K562 (cell line): ENCODE measurements around the gene CHAF1A. TPM values are rescaled to one million over a fixed set of nuclear protein-coding genes. Genes with fewer than 3 reads are reported as not detected.

Experiments used
- BHLHE40 ChIP-seq: IDR thresholded peaks from 2 replicates; pipeline ENCODE4 v1.6.1; 2011; ENCODE audit warnings: low read length, improper control_type of control experiment
- C11orf30 ChIP-seq: fragments of 450-650 bp; IDR thresholded peaks from 2 replicates; pipeline ENCODE4 v1.6.1; 2016; ENCODE audit warnings: low read depth, mild to moderate bottlenecking
- DMBX1 ChIP-seq: fragments of 250-450 bp; sonication (Bioruptor Pico); IDR thresholded peaks from 2 replicates; pipeline ENCODE4 v1.8.0; 2022; ENCODE audit warnings: inconsistent platforms, mild to moderate bottlenecking, moderate library complexity, borderline replicate concordance
- FOS ChIP-seq: IDR thresholded peaks from 3 replicates; pipeline ENCODE4 v1.6.1; 2011; ENCODE audit not compliant: insufficient read length; ENCODE audit errors: extremely low read depth
- FOXK1 ChIP-seq: sonication (generic); formaldehyde crosslinking; IDR thresholded peaks from 2 replicates; pipeline ENCODE4 v1.8.0; 2022; ENCODE audit warnings: missing genetic modification reagents, mild to moderate bottlenecking, borderline replicate concordance
- HOXB6 ChIP-seq: fragments of 250-450 bp; sonication (Bioruptor Pico); IDR thresholded peaks from 2 replicates; pipeline ENCODE4 v1.5.1; 2022; ENCODE audit warnings: mild to moderate bottlenecking, borderline replicate concordance
- JUNB ChIP-seq: fragments of 450-650 bp; formaldehyde crosslinking; conservative IDR thresholded peaks from 2 replicates; pipeline ENCODE4 v1.4.0; 2020; ENCODE audit warnings: mild to moderate bottlenecking
- KAT7 ChIP-seq: sonication (generic); formaldehyde crosslinking; IDR thresholded peaks from 2 replicates; pipeline ENCODE4 v1.8.0; 2022; ENCODE audit warnings: missing genetic modification reagents, mild to moderate bottlenecking, borderline replicate concordance
- MAFG ChIP-seq: fragments of 450-650 bp; conservative IDR thresholded peaks from 2 replicates; pipeline ENCODE4 v1.6.1; 2016; ENCODE audit warnings: missing genetic modification characterization, missing compliant biosample characterization
- MAZ ChIP-seq, 2 experiments: fragments of 450-650 bp in 1 of 2; sonication (generic) in 1 of 2; formaldehyde crosslinking; IDR thresholded peaks in 1 of 2; conservative IDR thresholded peaks in 1 of 2; 2 replicates each; pipeline versions ENCODE4 v1.4.0 to v1.5.0; 2020; ENCODE audit warnings: mild to moderate bottlenecking in 1 of 2, missing genetic modification reagents in 1 of 2
- MCM3 ChIP-seq: fragments of 450-650 bp; IDR thresholded peaks from 2 replicates; pipeline ENCODE4 v1.6.1; 2016
- NR2C2 ChIP-seq, 2 experiments: fragments of 200-800 bp in 1 of 2; sonication (Bioruptor generic) in 1 of 2; sonication (generic) in 1 of 2; formaldehyde crosslinking in 1 of 2; IDR thresholded peaks; 2 replicates each; pipeline versions ENCODE4 v1.6.1 to v1.8.0; 2016 to 2022; ENCODE audit warnings: mild to moderate bottlenecking in 1 of 2, missing compliant biosample characterization in 1 of 2, missing genetic modification characterization in 1 of 2, missing genetic modification reagents in 1 of 2
- PCBP1 ChIP-seq: fragments of 200-400 bp; formaldehyde crosslinking; IDR thresholded peaks from 2 replicates; pipeline ENCODE4 v1.6.1; 2018; ENCODE audit warnings: mild to moderate bottlenecking, low read depth, low read length; ENCODE audit not compliant: poor library complexity, severe bottlenecking
- PTBP1 ChIP-seq: fragments of 200-400 bp; formaldehyde crosslinking; IDR thresholded peaks from 2 replicates; pipeline ENCODE4 v1.6.1; 2017; ENCODE audit warnings: low read depth, low read length
- RBM39 ChIP-seq: fragments of 200-400 bp; formaldehyde crosslinking; optimal IDR thresholded peaks from 2 replicates; pipeline ENCODE3; 2018; ENCODE audit warnings: low read depth, low read length
- TAF9B ChIP-seq: fragments of 450-650 bp; IDR thresholded peaks from 2 replicates; pipeline ENCODE4 v1.6.1; 2018; ENCODE audit warnings: mild to moderate bottlenecking; ENCODE audit not compliant: partially characterized antibody
- ZNF174 ChIP-seq: fragments of 250-450 bp; sonication (Bioruptor Pico); IDR thresholded peaks from 2 replicates; pipeline ENCODE4 v1.4.0; 2020; ENCODE audit warnings: mild to moderate bottlenecking
- ZSCAN32 ChIP-seq: fragments of 450-650 bp; formaldehyde crosslinking; IDR thresholded peaks from 2 replicates; pipeline ENCODE4 v1.4.0; 2020; ENCODE audit warnings: mild to moderate bottlenecking, moderate library complexity
- polyA plus RNA-seq, 8 experiments: library from polyadenylated mRNA; depleted of rRNA in 4 of 8; stranded (reverse) in 5 of 8; unstranded in 3 of 8; fragments of >200 nt; fragmentation: Nextera tagmentation in 2 of 8; fragmentation: Illumina TruSeq in 1 of 8; extraction: Ambion mirVana in 2 of 8; extraction: Trizol in 1 of 8; gene quantifications; 2 replicates each; pipeline versions ENCODE4 v1.2.1 to v1.2.3, GENCODE V29; 2011 to 2014; ENCODE audit warnings: inconsistent platforms in 1 of 8, missing spikeins in 1 of 8
- total RNA-seq, 7 experiments: library from RNA; depleted of rRNA in 6 of 7; stranded (reverse); fragments of >200 nt in 6 of 7; fragmentation: Illumina TruSeq in 2 of 7; extraction: Trizol in 2 of 7; gene quantifications; 2 replicates each; pipeline versions ENCODE4 v1.2.1 to v1.2.3, GENCODE V29; 2011 to 2021; ENCODE audit warnings: low replicate concordance in 1 of 7
- TF ChIP-seq, protein P1 (sequence below): fragments of 250-450 bp; sonication (Bioruptor Pico); IDR thresholded peaks from 2 replicates; pipeline ENCODE4 v1.5.0; 2020; ENCODE audit warnings: mild to moderate bottlenecking, borderline replicate concordance
- TF ChIP-seq, protein P2 (sequence below): fragments of 250-450 bp; sonication (Bioruptor Pico); IDR thresholded peaks from 2 replicates; pipeline ENCODE4 v1.5.0; 2020; ENCODE audit warnings: mild to moderate bottlenecking
- TF ChIP-seq, protein P3 (sequence below), 2 experiments: fragments of 450-650 bp in 1 of 2; sonication (generic) in 1 of 2; formaldehyde crosslinking in 1 of 2; IDR thresholded peaks in 1 of 2; conservative IDR thresholded peaks in 1 of 2; 2 replicates each; pipeline versions ENCODE4 v1.6.1 to v1.8.1; 2016 to 2023; ENCODE audit warnings: mild to moderate bottlenecking in 2 of 2, moderate library complexity in 2 of 2, inconsistent platforms in 1 of 2, missing genetic modification reagents in 1 of 2
- TF ChIP-seq, protein P4 (sequence below): sonication (generic); IDR thresholded peaks from 2 replicates; pipeline ENCODE4 v1.6.1; 2016

Gene CHAF1A
- total and polyA plus RNA-seq, 9 of the 15 experiments (the other 6 are each of a cell fraction or from before 2014, with no cell fraction given), result 1.6 to 86.9 (median 45.2) TPM

DNA sequence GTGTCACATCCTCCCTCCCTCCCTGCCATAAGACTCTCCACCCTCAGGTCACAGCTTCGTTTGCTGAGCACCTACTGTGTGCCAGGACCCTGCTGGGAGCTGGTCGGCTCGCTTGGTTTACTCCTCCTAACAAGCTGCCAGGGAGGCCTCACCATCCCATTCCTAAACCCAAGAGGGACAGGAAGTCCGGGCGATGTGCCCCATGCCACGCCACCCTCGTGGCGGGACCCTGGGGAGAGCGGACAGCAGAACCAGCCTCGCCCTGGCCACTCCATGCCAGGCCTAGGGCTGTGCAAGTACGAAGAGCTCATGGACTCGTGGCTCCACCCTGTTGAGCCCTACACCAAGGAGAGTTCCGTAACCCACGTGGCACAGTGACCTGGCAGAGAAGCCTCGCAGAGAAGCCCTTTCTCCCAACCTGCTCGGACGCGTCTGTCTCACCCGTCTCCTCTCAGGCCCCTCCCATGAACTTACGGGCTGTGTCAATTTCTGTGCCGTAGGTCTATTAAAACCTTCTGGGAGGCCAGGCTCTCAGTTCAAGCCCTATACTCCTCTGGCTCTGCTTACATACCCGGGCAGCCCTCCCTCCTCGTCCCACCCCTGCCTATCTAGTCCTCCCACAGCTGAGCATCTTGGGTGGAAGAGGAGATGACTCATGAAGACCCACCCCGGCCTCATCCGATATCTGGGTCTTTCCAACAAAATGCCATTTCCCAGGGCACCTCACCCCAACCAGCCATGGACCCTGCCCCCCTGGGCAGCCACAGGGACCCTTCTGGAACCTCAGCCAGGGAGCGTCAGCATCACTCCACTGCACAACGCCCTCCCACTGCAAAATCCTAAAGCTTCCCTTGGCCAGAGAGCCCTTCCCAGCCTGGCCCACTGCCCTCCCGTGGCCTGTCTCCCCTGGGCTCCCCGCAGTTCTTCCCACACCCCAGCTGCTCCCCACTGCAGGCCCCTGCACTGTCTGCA is 52.6 kb downstream of the CHAF1A start (continued):
- TF ChIP-seq, protein P1, sequence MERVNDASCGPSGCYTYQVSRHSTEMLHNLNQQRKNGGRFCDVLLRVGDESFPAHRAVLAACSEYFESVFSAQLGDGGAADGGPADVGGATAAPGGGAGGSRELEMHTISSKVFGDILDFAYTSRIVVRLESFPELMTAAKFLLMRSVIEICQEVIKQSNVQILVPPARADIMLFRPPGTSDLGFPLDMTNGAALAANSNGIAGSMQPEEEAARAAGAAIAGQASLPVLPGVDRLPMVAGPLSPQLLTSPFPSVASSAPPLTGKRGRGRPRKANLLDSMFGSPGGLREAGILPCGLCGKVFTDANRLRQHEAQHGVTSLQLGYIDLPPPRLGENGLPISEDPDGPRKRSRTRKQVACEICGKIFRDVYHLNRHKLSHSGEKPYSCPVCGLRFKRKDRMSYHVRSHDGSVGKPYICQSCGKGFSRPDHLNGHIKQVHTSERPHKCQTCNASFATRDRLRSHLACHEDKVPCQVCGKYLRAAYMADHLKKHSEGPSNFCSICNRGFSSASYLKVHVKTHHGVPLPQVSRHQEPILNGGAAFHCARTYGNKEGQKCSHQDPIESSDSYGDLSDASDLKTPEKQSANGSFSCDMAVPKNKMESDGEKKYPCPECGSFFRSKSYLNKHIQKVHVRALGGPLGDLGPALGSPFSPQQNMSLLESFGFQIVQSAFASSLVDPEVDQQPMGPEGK (CRISPR knock-in tag), result no peak
- no peak for TF ChIP-seq JUNB (CRISPR knock-in tag)
- TF ChIP-seq HOXB6, result no peak
- no peak for TF ChIP-seq BHLHE40
- TF ChIP-seq DMBX1 (CRISPR knock-in tag), result no peak
- TF ChIP-seq FOS, result no peak
- TF ChIP-seq, protein P2, sequence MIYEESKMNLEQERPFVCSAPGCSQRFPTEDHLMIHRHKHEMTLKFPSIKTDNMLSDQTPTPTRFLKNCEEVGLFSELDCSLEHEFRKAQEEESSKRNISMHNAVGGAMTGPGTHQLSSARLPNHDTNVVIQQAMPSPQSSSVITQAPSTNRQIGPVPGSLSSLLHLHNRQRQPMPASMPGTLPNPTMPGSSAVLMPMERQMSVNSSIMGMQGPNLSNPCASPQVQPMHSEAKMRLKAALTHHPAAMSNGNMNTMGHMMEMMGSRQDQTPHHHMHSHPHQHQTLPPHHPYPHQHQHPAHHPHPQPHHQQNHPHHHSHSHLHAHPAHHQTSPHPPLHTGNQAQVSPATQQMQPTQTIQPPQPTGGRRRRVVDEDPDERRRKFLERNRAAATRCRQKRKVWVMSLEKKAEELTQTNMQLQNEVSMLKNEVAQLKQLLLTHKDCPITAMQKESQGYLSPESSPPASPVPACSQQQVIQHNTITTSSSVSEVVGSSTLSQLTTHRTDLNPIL, result no peak
- no peak for TF ChIP-seq ZSCAN32 (CRISPR knock-in tag)
- no peak for TF ChIP-seq ZNF174 (CRISPR knock-in tag)
- no peak for TF ChIP-seq TAF9B
- TF ChIP-seq PCBP1, result no peak
- no peak for TF ChIP-seq PTBP1
- TF ChIP-seq, protein P3, sequence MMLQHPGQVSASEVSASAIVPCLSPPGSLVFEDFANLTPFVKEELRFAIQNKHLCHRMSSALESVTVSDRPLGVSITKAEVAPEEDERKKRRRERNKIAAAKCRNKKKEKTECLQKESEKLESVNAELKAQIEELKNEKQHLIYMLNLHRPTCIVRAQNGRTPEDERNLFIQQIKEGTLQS (IDR thresholded peaks at IDR 0.05), result peak; percentile 88
- TF ChIP-seq, protein P3 (CRISPR knock-in tag; conservative IDR thresholded peaks at IDR 0.05), result no peak
- TF ChIP-seq KAT7 (CRISPR knock-in tag), result no peak
- TF ChIP-seq, protein P4, sequence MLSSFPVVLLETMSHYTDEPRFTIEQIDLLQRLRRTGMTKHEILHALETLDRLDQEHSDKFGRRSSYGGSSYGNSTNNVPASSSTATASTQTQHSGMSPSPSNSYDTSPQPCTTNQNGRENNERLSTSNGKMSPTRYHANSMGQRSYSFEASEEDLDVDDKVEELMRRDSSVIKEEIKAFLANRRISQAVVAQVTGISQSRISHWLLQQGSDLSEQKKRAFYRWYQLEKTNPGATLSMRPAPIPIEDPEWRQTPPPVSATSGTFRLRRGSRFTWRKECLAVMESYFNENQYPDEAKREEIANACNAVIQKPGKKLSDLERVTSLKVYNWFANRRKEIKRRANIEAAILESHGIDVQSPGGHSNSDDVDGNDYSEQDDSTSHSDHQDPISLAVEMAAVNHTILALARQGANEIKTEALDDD, result peak; percentile 88
- TF ChIP-seq FOXK1 (CRISPR knock-in tag), result no peak
- peak in 1 of 2 experiments; percentile 56; a peak in 1 of 4 replicates for TF ChIP-seq MAZ (CRISPR knock-in tag; conservative IDR thresholded peaks at IDR 0.05 in 1 of 2, IDR thresholded peaks at IDR 0.05 in 1 of 2)
- no peak for TF ChIP-seq MCM3
- 0 out of 2 replicates have a peak, but pooled peaks have one; percentile 5 for TF ChIP-seq MAFG
- TF ChIP-seq RBM39, result no peak
- no peak for TF ChIP-seq C11orf30
- TF ChIP-seq NR2C2 (CRISPR knock-in tag; IDR thresholded peaks at IDR 0.05), result no peak
- no peak for TF ChIP-seq NR2C2 (tag; IDR thresholded peaks at IDR 0.05)
